Activated CD4-positive, alpha-beta T cell treated with anti-CD3 and anti-CD28 coated beads, Interleukin-2, Interleukin-4, amounts not matched to agents 100 ng/mL and 50 ng/mL, durations not matched to agents 16 hours and 8 hours (primary cell): ENCODE data around the gene ARHGEF4.

Experiments
- DNase-seq: peaks from one replicate; pipeline ENCODE4 v3.0.0-alpha.2; 2020; ENCODE audit warnings: low spot score

Gene ARHGEF4

DNA sequence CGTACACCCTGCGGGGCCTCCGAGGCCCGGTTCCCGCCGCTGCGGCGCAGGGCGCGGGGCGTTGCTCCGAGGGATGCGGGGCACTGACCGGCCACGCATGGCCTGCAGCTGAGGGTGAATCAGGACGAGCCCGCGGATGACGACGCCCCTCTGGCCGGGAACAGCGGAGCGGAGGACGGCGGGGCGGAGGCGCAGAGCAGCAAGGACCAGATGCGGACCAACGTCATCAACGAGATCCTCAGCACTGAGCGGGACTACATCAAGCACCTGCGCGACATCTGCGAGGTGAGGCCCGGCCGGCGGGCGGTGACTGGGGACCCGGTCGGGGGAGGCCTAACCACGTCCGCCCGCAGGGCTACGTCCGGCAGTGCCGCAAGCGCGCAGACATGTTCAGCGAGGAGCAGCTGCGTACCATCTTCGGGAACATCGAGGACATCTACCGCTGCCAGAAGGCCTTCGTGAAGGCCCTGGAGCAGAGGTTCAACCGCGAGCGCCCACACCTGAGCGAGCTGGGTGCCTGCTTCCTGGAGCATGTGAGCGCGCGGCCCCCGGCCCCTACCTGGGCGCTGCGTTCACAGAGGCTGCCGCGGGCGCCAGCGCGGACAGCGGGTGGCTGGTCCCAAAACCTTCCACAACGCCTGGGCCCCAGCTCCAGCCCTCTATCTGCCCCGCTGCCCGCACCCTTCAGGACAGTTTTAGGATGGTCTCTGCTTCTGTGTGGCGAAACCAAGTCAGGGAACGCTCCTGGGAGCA, 203.4 kb downstream of the ARHGEF4 start:
- DNase-seq, result peak; percentile 16

DNA sequence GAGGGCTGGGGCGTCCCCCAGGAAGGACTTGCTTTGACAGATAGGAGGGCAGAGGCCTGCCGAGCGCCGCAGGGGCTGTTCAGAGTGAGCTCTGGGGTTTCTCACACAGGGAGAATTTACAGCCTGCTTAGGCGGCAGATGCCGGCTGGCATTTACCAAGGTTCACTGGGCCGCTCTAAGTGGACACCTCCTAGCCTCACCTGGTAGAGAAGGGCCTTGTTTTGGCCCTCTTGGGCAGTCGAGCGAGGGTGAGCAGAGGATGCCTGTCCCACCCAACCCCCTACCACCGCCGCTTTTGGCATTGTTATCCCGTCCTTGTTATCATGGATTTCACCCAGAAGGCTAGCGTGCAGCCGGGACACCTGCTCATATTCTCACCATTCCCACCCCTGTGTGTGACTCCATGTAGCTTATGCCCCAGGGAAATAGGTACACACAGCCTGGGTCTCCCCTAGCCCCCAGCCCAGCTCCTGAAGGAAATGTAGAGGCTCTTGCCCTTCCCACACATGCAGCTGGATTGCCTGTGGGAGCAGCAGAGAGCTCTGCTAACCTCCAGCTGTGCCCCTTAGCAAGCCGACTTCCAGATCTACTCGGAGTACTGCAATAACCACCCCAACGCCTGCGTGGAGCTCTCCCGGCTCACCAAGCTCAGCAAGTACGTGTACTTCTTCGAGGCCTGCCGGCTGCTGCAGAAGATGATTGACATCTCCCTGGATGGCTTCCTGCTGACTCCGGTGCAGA, 204.1 kb downstream of the ARHGEF4 start:
- DNase-seq, result no peak

DNA sequence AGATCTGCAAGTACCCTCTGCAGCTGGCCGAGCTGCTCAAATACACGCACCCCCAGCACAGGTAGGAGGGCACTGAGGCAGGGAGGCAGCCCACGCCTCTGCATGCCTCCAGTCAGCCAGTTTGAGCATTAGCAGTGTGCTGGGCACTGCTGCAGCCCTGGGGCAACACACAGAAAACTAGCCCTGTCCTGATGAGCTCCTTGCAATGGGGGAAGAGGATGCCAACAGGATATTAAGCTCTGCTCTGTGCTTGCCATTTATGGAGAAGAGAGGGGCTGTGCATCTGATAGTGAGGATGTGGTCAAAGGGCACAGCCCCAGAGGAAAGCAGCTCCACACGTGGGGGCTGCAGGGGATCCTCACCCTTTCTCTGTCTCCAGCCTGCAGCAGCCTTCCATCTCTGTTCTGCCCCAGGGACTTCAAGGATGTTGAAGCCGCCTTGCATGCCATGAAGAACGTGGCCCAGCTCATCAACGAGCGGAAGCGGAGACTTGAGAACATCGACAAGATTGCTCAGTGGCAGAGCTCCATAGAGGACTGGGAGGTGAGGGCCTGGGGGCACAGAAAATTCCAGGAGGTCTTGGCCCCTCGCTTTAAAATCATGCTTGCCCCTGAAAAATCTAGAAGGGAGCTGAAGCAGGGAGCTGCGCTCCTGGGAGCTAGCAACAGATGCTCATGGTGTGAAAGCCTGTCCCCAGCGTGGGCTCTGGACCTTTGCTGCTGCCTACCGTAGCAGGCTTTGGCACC, 204.9 kb downstream of the ARHGEF4 start:
- DNase-seq, result no peak

DNA sequence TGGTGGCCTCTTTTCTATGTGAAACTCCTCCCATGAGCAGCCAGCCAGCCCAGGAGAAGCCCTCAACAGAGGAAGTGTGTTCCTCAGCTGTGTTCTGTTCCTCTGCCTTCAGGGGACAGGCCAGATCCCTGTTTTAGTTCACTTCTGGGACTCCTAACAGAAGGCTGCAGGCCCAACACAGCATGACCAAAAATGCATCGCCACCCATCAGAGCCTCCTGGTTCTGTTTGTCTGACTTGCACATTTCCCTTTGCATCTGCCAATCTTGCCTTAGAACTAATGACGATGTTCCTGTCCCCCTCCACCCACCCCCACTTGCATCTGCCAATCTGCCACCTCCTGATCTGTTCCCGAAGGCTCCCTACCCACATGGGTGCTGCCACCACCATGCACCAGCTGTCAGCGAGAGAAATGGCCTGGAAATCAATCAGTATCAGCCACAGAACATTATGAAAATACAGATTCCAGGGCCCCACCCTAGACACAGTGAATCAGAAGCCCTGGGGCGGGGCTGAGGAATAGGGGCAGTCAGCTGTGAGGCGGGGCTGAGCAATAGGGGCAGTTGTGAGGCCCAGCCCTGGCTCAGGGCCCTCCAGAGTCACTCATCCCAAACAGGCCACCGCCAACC, 205.5 kb downstream of the ARHGEF4 start:
- DNase-seq, result no peak

DNA sequence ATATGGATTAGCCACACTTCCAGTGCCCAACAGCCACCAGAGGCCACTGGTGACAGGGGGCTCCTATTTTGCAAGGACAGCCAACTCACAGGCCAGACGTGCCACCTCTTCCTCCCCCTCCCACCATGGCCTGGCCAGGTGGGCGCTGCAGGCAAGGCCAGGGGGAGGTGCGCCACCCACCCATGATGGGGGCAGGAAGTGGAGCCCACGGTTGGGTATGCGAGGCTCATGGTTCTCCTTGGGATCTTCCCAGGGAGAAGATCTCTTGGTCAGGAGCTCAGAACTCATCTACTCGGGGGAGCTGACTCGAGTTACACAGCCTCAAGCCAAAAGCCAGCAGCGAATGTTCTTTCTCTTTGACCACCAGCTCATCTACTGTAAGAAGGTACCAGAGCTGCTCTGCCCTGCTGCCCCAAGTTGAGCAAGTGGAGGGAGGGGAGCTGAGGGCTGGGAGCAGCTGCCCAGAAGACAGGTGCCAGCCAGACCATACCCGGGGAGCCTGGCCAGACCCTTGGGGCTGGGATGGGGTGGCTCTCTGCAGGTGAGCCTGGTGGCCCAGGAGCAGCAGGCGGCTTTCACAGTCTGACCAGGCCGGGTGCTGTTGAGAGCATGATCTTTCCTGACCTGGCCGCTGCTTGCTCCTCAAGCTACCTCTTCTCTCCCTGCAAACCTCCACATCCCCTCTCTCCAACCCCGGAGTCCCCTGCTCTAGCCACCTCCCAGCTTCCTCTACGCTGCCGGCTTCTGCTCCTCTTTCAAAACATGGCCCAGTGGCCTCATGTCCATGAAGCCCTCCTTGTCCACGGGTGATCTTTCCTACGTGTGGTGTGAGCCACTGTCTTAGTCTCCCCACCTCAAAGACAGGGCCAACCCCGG, 206.7 kb downstream of the ARHGEF4 start:
- no peak for DNase-seq

DNA sequence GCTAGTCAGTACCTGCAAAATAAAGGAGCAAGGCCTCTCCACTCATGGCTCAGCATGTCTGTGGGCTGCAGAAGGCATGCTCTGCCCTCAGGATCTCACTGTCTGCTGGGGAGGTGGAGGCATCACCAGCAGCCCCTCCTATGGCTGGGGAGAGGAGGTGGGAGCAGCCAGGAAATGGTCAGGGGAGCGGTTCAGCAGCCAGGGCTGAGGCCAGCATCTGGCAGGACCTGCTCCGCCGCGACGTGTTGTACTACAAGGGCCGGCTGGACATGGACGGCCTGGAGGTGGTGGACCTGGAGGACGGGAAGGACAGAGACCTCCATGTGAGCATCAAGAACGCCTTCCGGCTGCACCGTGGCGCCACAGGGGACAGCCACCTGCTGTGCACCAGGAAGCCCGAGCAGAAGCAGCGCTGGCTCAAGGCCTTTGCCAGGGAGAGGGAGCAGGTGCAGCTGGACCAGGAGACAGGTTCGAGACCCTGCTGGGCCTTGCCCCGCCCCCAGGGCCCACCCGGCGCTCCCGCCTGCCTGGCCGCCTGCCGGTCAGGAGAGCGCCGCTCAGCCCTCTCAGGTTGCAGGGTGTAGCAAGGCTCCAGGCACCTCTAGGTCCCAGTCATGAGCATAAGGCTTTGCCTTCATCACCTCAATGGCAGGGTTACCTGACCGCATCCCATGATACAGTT, 207.5 kb downstream of the ARHGEF4 start:
- DNase-seq, result no peak

DNA sequence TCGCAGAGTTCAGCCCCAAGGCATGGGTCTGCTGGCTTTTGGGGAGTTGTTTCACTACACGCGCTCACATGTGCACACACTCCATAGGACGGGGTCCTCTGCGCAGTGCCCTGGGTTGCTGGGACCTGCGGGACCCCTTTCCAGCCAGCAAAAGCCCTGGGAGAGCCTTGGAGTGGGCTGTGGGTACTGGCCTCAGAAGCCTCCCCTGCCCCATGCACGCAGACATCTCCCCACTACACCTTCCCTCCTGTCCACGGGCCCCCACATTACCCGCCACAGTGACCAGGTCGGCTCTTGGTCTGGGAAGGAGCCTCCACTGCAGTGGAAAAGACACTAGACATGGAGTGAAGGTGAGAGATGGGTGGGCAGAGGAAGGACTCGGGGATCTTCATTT, 208.0 kb downstream of the ARHGEF4 start:
- no peak for DNase-seq

DNA sequence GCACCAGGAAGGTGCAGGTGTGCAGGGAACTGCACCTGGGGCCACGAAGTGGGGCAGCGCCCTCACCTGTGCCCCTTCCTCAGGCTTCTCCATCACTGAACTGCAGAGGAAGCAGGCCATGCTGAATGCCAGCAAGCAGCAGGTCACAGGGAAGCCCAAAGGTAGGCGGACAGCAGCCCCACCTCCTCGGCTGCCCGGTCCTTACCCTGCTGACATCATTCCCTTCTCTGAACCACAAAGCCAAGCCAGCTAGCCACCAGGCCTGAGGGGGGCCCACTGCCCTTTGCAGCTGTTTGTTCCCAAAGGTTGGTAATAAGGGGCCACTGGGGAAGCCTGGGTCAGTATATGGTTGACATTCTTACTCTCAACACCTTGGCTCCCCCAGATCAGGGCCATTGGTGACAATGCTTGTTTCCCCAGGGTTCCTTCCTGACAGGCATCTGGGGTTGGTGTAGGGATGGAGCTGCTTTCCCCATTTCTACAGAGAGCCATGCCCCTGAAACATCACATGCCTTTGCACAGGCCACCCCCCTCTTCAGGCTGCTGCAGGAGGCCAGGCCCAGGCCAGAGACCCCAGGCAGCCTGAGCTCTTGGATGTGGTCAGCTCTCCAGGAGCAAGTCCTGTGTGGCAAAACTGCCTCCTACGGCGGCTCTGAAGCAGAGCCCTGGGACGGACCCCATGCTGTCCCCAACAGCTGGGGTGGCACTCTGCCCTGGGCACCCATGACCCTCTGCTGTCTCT, 208.7 kb downstream of the ARHGEF4 start:
- DNase-seq, result no peak

DNA sequence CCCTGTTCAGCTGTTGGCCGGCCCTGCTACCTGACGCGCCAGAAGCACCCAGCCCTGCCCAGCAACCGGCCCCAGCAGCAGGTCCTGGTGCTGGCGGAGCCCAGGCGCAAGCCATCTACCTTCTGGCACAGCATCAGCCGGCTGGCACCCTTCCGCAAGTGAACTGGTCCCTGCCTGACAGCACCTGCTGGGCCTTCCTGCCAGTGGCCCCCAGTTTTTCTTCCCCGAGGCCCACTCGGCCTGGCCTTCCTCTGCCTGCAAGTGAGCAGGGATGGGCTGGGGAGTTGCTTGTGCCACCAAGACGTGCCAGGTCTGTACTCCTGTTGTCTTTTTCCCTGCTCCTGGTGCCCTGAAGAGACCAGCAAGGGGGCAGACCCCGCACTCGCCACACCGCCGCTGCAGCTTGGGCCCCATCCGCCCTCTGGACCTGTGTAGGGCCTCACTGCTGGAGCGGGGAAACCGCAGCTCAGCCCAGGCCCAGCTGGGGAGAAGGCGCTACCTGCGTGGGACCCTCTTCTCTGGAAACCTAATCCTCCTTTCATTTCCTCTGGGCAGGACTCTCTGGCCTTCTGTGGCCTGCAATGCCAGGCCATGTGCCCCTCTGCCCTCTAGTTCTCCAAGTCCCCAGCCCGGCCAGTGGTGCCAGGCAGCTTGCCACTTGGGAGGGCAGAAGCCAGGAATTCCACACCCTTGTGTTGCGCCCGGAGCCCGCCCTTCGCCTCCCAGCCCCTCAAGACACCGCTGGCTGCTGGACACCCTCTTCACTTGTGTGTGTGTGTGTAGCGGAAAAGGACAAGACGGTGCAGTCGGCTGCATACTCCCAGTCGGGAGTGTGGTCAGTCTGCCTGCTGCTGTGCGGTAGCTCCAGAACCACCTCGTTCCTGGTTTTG, 209.6 kb downstream of the ARHGEF4 start:
- DNase-seq, result no peak

DNA sequence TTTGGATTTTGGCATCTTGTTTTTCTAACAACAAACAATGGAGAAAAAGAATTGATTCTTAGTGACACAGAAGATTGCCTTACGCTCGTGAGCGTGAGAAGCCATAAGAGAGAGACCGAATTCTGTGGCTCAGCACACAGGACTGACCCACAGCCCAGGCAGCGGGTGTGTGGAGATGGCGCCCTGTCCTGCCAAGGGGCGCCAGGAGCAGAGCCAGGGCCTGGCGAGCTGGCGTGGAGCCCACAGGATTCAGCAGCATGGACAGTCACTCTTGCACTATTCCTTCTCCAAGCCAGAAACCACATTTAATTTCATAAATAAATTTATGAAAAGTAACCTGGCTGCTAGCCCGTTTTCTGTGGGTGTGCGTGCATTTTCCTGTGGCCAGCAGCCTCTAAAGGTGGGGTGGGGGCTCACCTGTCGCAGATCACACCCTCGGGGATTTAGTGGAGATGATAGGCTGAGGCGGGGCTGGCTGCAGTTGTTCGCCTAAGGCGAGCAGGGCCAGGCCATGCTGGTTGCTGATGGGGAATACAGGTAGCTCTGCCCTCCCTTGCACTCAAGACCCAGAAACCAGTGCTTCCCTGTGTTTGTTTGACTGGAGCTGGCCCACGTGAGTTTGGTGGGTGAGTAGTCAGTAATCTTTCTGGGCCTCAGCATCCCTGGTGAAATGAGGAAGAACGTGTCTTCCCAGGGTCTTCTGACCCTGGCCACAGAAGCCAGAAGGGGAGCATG, 210.4 kb downstream of the ARHGEF4 start:
- DNase-seq, result no peak

DNA sequence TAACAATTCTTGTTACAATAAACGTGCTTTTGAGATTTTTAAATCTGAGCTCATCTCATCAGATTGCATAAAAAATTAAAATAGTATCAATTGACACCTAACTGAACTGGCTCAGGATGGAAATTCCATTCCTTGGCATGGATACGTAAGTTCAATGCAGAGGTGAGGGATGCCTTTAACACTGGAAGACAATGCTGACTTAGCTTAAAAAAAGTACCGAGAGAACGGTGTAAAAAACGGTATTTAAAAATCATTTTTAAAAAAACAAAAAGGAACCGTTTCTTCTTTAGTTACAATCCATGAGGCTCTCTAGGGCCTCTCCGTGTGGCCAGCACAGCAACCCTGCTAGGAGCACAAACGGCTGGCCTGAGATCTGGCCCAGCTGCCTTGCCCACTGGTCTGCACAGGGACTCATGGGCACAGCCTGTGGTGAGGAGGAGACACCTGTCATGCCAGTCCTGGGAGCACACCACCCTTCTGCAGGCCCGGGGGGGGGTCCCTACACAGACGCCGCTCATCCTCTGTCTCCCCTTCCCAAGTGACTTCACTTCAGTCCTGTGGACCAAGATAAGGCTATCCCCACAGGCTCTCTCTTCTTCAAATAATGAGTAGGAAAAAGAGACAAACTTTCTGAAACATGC, 211.3 kb downstream of the ARHGEF4 start:
- no peak for DNase-seq

DNA sequence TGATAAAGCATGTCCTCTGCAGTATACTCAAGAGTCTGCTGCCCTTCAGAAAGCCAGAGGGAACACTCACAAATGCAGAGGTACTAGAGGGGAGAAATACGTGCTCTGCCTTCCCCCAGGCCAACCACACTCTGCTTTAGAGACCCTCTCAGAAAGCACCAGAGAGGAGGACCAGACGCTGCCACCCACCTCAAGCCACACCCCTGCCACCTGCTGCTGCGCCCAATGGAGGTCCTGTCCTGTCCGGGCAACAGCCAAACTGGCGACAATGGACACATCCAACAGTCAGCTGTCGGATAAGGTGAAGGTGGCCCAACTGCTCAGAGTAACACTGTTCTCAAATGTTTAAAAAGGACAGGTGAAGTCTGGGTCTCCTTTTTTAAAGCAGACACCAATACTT, 211.9 kb downstream of the ARHGEF4 start:
- no peak for DNase-seq

DNA sequence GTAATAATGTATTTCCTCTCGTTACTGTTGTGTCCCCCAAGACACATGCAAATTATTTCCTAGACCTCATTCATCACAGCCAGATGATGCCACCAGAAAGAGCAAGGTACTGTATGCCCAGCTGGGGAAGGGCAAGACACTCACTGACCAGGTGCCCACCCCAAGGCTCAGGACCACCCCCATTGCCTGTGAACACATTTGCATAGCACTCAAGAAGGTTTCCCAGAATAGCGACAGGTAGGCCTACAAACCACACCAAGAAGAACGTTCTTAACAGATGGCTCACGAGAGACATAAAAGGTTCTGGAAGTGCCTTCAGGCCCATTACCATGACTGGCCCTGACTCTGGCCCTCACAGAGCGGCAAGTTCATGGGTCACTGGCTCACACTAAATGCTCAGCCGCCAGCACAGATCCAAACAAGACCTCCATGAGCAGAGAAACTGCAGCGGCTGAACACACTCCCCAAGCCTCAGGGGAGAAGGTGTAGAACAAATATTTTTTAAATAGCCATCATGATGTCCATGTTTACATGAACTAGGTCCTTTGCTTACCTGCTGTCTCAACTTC, 212.5 kb downstream of the ARHGEF4 start:
- DNase-seq, result no peak

DNA sequence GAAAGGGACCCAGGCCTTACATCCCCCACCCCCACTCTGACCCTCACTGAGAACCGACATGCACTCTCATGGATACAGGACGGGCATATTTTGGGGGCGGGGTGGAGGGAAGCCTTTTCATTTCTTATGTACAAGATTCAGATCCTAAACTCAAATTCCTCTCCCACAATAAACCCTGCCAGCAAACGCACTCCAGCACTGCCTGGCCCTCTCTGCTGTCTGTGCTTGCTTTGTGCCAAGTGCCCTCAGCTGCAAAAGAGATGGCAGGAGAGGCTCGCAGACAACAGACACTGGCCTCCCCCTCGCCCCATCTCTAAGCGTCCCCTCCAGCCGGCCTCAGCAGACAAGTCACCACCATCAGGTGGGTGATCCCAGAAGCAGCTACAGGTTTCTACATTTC, 214.2 kb downstream of the ARHGEF4 start:
- no peak for DNase-seq

DNA sequence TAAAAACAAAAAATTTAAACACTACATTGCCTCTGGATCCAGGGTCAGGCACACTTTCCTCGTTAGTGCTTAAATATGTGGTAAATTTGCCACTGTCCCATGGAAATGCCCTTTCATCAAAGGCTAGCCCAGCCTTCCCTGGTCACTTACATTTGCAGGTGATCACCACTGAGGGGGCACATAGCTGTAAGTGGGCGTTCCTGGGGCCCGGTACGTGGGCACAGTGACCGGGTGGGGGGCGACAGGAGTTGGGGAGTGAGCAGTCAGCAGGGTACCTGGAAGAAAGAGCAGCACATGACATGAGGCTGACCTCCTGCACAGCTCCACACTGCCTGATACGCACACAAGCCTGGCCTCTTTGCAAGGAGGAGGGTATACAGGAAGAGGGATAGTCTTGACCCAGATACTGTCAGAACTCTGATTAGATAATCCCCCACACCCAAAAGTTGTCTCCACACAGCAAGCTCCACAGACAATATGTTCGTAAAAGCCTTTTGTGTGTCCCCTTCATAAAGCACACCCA, 216.1 kb downstream of the ARHGEF4 start:
- DNase-seq, result no peak

DNA sequence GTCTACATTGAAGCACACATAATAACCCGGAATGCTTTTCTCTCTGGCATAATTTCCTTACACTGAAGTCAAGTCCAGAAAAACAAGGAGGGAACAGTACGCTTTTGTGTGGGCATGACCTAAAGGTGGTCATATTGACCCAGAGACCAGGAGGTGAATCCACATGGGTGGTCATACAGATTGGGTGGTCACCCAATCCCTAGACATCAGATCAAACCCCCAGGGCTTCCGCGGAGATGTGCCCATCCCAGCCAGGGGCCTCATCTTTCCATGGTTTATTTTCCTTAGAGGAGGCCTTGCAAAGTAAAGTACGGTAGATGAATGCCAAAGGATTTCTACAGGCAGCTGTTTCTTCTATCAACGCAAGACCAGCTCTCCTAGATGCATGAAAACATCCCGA, 217.8 kb downstream of the ARHGEF4 start:
- DNase-seq, result no peak
